HG02970 (cell line): ENCODE measurements around the gene BUB3.

Experiments
- ATAC-seq: cut with Tn5 transposase; IDR thresholded peaks from one replicate; pipeline ENCODE4 v1.9.1; 2021; ENCODE audit warnings: mild to moderate bottlenecking, moderate library complexity, moderate number of reproducible peaks; ENCODE audit not compliant: unreplicated experiment, low FRiP score

Gene BUB3

DNA sequence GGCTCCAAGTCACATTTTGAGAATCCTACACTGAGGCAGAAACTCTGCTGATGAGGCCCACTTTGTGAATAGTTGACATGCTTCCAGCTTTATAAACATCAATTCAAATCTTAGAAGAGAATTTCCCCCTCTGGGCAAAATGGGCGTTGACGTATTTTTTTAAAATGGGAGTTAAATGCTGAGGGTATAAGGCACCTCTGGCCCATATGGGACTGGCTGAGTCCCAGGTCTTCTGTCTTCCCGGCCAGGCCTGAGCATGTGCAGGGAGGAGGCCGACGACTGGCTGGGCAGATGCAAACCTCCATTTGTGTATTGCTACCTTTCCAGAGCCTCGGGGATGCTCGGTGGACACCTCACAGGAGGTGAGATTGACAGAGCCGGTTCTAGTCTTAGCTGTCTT lies 37.7 kb downstream of the BUB3 start:
- ATAC-seq = no peak

DNA sequence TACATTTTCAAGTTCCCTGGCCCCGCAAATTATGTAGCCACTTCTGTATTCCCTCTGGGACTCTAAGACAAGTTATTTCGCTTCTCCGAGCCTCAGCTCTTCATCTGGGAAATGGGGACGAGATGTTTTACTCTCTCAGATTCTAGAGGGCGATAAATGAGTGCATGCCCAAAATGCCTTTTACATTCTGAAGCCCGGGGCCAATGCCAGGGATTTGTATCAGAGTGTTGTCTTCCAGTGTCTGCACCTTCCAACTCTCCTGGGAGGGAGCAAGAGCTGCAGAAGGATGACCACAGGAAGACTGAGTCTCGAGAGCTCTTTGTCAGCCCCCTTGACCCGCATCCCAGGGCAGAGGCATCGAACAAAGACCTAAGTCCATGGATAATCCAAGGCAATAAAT lies 39.9 kb downstream of the BUB3 start:
- ATAC-seq = no peak

DNA sequence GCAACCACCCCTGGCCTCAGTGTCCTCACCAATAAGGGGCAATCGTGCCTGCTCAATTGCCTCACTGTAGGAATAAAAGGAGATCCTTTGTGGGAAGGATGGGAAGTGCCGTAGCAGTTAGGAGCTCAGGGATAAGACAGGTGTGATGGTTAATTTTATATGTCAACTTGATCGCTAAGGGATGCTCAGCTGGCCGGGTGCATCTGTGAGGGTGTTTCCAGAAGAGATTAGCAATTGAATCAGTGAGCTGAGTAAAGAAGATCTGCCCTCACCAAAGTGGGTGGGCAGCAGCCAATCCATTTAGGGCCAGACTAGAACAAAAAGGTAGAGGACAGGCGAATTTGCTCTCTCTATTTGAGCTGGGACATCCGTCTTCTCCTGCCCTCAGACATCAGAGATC lies 46.3 kb downstream of the BUB3 start:
- no peak for ATAC-seq

DNA sequence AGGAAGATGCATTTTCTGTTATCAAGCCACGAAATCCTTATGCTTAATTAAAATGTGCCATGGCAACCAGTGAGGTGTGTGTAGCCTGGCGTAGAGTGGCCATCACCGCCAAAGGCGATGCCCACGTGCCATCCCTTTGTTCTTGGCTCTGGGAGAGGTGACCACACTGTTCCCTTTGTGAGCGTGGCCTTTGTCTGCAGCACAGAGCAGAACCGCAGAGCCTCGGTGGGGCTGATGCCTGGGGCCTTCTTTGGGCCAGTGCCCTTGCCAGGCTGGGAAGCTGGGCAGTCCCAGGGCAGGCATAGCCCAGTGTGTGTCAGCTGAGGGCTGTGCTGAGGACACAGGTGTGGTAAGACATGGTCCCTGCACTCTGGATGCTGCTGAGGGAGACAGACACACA lies 48.3 kb downstream of the BUB3 start:
- no peak for ATAC-seq

GRCh38 chr10:123203393-123204126 lies 49.4 kb downstream of the BUB3 start:
- ATAC-seq = no peak

- no peak for ATAC-seq
Observed at GRCh38 chr10:123204127-123204461, 49.9 kb downstream of the BUB3 start.

GRCh38 chr10:123205041-123205440 lies 50.8 kb downstream of the BUB3 start:
- ATAC-seq = no peak

- no peak for ATAC-seq
Observed at GRCh38 chr10:123212063-123212462, 57.9 kb downstream of the BUB3 start.

DNA sequence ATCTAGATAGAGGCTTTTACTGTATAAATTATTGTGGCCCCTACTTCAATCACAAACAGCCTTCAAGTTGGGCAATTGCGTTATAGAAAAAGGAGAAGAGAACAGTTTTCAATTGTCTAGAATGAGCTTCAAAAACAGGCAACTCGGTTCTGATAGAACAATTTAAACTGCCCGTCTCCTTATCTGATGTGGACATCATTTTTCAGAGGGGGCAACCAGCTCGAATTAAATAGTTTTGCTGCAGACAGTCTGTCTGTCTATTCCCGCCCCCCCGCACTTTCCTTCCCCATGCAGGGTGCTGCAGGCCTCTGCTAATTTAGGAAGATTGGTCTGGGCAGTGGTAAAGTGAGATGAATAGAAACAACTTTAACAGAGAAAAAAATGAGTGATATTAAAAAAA lies 58.4 kb downstream of the BUB3 start:
- ATAC-seq = no peak

DNA sequence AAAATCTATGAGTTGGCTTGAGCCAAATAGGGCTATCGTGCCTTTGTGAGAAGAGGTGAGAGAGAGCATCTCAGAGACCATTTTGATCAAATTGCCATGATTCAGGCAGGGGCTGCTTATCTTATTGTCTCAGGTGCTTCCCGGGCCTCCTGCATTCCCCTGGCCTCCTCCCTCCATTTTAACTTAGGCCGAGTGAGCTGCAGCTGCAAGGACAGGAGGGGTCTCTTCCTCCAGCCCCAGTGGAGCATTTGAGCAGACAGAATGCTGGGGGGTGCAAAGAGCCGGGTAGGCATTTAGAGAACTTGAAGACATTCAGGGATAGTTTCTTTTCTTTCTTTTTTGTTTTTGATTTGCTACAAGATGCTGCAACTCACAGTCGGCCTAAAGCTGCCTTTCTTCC lies 59.0 kb downstream of the BUB3 start:
- ATAC-seq = no peak
